GM19239 (cell line): ENCODE data around the gene PRRG2.
A peak's percentile ranks its signal among the peaks of the same experiment; 100 is the strongest.

ENCODE experiments used
- DNase-seq: peaks from one replicate; pipeline ENCODE4 v3.0.0; 2011; ENCODE audit warnings: low spot score; ENCODE audit not compliant: insufficient read length
- FAIRE-seq: peaks from 2 replicates; lab custom pipeline; 2011; peaks lifted over from hg19 to GRCh38; lab: Jason Lieb, UNC

The PRRG2 gene

DNA sequence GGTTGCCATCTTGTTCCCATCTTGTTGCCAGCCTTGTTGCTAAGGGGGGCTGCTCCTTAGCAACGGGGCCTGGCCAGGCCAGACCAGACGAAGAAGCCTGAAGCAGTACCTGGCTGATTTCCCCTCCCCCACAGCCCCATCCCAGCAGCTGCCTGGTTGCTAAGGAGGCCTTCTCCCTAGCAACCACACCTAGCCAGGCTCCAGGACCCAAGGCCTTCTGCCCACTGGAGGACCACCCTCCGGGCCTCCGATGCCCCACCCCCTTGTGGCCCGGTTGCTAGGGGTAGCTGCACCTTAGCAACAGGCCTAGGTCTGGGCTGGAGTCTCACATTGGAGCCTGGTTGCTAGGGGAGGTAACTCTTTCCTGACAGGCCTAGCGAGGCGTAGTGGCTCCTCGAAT lies 3.9 kb downstream of the PRRG2 start:
- no peak for FAIRE-seq
- no peak for DNase-seq

DNA sequence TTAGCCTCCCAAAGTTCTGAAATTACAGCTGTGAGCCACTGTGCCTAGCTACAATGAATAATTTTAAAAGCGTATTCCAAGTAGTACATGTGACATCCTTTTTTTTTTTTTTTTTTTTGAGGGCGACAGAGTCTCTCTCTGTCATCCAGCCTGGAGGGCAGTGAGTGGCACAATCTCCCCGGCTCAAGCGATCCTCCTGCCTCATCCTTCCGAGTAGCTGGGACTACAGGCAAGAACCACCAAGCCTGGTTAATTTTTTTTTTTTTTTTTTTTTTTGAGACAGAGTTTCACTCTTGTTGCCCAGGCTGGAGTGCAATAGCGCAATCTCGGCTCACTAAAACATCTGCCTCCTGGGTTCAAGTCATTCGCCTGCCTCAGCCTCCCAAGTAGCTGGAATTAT lies 6.1 kb downstream of the PRRG2 start:
- FAIRE-seq = no peak
- no peak for DNase-seq

DNA sequence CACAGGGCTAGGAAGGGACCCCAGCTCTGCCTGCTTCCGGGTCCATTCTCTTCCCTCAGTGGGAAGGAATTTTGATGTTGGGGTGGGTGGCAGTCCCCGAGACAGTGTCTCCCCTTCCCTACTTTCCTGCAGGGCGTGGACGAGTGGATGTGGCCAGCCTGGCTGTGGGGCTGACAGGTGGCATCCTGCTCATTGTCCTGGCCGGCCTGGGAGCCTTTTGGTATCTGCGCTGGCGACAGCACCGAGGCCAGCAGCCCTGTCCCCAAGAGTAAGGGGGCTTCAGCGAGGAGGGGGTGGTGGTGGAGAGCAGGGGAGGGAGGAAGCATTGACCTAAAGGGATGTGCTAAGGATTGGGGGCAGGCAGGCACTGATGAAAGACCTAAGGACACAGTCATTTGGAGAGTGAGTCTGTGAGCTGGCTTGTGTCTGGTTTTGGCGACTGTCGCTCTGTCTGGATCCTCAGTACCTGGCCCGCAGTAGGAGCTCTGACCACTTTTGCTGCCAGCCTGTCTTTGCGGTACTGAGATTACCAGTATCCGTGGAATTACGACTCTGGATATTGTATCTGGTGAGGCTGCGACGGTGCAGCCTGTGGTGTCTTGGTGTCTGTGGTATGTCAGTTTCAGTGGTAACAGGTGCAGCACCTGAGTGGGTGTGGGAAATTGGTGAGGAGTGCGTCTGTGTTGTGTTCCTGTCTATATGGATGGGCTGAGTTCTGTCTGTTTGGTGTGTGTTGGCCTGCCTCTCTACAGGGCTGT lies 7.4 kb downstream of the PRRG2 start:
- FAIRE-seq = no peak

DNA sequence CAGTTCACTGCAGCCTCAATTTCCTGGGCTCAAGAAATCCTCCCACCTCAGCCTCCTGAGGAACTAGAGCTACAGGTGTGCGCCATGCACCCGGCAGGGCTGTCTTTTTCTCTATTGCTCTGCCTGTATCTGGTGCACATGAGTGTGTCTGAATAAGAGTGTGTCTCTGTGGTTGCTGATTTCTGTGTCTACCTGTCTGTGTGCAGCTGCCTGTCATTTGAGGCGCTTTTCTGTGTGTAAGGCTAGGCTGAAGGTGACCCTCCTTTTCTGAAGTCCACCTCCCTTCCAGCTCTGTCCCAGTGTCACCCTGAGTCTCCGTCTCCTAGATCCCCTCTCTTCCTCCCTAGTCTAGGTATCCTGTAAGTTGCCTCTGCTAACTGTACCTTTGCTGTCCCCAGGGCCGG lies 8.4 kb downstream of the PRRG2 start:
- no peak for FAIRE-seq
- DNase-seq = no peak

More for the DNA sequence above, 7.4 kb downstream of the PRRG2 start:
- no peak for DNase-seq

DNA sequence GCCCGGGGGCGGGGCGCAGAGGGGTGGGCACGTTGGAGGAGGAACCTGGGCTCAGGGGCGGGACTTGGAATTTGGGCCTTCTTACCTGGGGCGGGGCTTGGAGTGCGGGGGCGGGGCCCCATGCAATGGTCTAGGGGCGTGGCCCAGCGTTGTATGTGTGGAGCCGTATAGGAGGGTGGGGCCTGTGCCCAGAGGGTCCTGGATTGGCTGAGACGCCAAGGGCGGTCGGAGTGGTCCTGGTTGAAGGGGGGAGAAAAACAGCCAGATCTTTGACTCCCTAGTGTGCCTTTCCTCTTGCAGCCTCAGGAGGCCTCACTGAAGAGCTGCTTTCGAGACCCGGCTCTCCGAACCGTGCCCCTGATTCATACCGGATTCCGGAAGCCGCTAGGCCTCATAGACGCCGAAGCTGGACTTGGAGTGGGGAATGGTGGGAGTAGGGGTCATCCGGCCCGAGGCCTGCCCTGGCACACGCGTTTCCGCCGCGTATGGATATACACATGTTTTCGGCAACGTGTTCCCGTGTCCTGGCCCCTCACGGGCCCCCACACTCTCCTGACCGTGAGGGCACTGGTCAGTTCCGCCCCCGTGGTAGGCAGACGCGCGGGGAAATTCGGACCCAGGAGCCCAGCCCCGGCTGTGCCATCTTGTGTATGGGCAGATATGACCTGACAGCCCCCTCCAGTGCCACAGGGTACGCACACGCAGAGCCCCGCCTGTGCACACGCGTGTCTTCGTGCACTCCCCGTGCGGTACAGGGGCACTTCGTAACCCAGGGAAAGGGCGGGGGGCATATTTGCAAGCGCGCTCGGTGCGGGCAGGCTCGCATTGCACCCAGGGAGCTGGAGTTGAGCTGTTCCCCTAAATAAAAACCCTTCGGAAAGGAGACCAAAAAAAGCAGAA lies 9.2 kb downstream of the PRRG2 start:
- FAIRE-seq = peak; percentile 97
- DNase-seq = peak; percentile 91

DNA sequence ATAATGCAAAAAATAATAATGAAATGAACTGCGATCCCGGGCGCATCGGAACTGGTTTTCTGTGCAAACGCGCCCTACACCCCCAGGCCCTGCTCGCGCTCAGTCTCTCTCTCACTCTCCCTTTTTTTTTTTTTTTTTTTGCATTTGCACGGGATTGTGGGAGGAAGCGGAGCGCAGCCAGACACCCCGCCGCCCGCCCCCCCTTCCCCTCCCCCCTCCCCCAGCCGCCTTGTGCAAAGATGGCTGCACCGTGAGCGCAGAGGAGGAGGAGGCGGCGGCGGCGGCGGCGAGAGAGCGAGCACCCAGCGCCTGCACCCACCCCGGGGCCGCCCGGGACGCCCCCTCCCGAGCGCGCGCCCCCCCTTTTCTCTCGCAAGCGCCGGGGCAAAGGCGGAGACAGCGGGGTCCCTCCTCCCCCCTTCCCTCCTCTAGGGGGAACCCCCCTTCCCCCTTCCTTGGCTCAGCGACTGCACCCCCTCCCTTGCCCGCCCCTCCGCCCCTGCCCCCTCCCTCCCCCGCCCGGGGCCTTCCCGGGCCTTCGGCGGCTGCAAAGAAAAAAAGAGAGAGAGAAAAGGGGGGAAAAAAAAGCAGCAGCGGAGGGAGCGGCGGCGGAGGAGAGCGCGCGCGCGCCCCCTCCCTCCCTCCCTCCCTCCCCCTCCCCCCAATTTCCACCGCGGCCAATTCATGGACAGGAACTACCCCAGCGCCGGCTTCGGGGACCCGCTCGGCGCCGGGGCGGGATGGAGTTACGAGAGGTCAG lies 10.0 kb downstream of the PRRG2 start, which contains the start of gene PRR12:
PRR12 (plus strand) TSS at position 212 of the 760 bp plus-strand sequence; CDS start at position 685, 473 bp downstream.
- no peak for FAIRE-seq
- no peak for DNase-seq

DNA sequence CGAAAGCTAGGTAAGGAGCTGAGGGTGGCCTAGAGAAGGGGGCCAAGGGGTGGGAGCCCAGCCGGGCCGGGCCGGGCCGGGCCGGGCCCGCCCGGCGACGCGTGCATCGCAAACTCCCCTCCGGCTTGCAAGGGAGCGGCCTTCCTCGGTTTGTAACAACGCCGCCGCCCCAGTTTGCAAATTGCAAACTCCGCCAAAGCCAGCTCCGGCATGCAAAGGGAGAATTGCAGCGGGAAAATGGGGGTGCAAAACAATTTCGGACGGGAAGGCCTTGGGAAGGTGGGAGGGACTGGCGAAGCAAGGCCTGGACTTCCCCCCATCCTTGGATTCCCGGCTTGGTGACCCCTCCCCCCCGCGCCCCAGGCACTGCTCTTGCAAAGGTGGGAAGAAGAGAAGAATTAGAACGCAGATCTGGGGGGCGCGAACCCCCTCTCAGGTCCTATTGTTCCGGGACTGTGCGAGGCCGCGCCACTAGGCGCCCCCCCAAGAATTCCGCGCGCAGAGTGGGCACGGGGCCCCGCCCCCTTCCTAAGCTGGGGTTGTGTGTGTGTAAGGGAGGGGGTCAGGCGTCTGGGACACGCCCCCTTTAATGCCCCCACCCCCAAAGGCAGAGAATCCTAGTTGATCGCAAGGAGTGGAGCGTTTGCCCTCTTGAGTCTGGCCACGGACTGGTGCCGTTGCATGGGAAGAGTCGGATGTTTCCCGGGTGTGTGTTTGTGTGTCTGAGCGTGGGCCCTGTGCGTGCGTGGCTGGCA lies 10.8 kb downstream of the PRRG2 start:
- no peak for DNase-seq
- FAIRE-seq = peak; percentile 28

DNA sequence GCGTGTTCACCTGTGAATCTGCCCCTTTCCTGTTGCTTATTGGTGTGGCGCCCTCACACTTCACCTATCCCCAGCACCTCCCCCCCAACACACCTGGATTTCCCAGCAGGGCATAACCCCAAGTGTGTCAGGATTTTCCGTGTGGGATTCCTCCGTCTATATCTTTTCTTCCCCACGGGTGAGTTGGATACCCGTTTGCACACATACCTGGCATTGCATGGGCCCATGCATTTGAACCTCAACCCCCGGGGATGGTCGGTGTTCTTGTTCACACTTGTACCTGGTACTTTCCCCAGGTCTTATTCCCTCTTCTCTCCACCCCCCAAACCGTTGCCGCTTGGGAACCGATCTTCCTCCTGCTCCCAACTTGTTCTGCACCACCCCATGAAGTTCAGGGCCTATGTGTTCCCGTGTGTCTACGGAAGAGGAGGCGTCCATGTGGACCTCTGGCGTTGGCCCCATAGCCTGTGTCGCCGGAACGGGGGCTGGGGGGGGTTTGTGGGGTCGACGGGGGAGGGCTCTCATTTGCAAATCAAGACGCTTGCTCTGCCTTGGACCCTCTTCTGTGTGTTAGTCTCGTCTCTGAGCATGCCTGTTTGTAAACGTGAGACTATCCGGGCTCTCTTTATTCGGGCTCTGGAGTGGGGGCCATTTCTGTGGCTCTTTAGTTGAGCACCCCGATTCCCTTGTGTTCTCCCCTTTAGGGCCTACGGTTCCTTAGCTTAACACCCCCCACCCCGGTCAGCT lies 11.5 kb downstream of the PRRG2 start:
- FAIRE-seq (peak; percentile 51), DNase-seq (no peak)

DNA sequence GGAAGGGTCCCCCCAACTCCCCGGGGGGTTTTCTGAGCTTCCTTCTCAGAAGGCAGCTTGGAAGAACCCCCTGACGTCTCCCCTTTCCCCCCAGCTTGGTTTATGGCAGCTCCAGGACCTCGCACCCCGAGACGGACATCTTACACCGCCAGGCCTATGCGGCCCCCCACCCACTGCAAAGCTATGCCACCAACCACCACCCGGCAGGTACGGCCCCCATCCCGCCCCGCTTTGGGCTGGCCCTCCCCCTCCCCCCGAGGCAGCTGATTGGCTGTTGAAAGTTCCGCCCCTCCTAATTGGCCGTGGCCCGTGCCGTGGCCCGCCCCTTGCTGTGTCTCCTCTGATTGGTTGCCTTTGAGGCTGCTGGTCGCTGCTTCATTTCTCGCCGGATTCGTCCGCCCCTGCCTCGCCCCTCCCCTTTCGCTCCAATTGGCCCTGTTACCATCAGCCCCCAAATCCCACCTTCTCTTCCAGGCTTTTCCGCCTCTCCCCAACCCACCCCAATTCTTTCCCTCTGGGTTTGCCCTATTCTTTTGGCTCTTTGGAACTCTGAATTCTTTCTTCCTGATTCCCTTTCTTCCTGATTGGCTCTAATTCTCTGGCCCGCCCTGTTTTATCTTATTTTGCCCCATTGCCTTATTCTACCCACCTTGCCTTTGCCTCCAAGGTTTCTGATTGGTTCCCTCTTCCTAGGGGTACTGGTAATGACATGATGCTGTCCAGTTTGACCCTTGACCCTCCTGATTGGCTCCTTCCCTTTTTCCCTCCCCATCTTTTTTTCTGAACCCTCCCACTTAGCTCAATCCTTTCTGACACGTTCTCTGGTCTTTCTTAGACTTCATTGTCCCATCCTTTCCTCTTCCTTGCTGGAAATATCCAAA lies 12.4 kb downstream of the PRRG2 start:
- FAIRE-seq = peak; percentile 99

DNA sequence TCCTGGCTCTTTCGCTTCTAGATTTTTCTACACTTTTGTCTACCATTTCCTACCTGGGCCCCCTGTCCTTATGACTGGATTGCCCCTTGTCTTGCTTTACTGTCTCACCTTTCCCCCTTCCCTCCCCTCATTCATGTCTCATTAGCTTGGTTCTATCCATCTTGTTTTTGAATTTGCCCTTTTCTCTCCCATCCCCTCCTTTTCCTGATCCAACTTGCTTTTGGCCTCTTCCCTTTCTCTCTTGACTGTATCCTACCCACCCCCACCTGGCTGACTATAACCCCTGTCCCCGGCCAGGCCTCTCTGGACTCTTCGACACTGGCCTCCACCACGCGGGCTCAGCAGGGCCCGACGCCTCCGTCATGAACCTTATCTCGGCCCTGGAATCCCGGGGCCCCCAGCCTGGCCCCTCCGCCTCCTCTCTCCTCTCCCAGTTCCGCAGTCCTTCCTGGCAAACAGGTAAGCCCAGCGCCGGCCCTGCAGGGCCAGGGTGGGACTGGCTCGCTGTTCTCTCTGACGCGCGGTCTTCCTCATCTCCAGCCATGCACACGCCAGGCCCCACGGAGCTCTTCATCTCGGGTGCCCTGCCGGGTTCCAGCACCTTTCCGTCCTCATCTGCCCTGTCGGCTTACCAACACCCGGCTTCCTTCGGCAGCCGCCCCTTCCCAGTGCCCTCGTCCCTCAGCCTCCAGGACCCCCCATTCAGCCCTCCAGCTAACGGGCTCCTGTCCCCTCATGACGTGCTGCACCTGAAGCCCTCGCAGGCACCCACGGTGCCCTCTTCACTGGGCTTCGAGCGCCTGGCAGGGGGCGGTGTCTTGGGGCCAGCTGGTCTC lies 13.3 kb downstream of the PRRG2 start:
- FAIRE-seq = no peak
- DNase-seq = no peak

More for the DNA sequence above, 12.4 kb downstream of the PRRG2 start:
- DNase-seq = peak; percentile 100

DNA sequence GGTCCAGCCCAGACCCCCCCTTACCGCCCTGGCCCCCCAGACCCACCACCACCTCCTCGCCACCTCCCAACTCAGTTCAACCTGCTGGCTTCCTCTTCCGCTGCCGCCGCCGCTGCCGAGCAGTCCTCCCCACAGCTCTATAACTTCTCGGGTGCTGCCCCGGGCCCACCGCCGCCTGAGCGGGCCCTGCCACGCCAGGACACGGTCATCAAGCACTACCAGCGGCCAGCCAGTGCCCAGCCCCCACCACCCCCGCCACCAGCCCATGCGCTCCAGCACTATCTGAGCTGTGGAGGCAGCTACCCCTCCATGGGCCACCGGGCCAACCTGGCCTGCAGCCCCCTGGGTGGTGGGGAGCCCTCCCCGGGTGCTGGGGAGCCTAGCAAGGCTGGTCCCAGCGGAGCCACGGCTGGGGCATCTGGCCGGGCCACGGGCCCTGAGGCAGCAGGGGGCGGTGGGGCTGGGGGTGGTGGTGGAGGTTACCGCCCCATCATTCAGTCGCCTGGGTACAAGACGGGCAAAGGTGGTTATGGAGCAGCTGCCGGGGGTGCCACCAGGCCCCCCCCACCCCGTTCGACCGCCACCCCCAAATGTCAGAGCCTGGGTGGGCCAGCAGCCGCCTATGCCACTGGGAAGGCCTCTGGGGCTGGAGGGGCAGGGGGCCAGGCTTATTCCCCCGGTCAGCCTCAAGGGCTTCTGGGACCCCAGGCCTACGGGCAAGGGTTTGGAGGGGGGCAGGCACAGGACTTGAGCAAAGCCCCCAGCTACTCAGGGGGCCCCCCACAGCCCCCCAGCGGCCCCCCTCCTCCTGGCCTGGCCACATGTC lies 14.1 kb downstream of the PRRG2 start:
- no peak for FAIRE-seq
- DNase-seq = no peak

DNA sequence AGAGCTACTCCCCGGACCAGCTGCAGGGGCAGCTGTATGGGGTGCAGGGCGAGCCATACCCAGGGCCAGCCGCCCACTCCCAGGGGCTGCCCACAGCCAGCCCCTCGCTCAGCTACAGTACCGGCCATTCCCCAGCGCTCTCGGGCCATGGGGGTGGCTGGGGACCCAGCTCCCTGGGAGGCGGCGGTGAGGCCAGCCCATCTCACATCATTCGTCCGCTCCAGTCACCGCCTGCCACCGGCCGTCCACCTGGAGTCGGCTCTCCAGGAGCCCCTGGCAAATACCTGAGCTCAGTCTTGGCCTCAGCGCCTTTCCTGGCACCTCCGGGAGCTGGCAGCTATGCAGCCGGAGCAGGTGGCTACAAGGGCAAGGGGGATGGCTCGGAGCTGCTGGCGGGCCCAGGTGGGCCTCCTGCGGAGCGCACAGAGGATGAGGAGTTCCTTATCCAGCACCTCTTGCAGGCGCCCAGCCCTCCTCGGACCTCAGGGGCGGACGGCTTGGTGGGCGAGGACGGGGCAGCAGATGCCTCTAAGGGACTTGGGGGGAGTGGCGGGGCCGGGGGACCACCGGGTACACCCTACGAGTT lies 14.8 kb downstream of the PRRG2 start:
- FAIRE-seq (no peak), DNase-seq (no peak)

DNA sequence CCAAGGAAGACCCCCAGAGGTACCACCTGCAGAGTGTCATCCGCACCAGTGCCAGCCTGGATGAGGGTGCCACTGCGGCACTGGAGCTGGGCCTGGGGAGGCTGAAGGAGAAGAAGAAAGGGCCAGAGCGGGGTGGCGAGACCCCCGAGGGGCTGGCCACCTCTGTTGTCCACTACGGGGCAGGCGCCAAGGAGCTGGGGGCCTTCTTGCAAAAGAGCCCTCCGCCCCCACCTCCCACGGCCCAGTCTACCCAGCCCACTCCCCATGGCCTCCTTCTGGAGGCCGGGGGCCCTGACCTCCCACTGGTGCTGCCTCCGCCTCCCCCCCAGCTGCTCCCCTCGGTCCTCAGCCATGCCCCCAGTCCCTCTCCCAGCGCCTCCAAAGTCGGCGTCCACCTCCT lies 15.3 kb downstream of the PRRG2 start:
- no peak for FAIRE-seq
- no peak for DNase-seq

DNA sequence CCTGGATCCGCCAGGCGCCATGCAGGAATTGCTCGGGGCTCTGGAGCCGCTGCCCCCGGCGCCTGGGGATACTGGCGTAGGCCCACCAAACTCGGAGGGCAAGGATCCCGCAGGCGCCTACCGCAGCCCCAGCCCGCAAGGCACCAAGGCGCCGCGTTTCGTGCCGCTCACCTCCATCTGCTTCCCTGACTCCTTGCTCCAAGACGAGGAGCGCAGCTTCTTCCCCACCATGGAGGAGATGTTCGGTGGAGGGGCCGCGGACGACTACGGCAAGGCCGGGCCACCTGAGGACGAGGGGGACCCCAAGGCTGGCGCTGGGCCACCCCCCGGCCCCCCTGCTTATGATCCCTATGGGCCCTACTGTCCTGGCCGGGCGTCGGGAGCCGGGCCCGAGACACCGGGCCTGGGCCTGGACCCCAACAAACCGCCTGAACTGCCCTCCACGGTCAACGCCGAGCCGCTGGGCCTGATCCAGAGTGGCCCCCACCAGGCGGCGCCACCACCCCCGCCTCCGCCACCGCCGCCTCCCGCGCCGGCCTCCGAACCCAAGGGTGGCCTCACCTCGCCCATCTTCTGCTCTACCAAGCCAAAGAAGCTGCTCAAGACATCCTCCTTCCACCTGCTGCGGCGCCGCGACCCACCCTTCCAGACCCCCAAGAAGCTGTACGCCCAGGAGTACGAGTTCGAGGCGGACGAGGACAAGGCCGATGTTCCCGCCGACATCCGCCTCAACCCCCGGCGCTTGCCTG lies 16.0 kb downstream of the PRRG2 start:
- DNase-seq (no peak), FAIRE-seq (no peak)

DNA sequence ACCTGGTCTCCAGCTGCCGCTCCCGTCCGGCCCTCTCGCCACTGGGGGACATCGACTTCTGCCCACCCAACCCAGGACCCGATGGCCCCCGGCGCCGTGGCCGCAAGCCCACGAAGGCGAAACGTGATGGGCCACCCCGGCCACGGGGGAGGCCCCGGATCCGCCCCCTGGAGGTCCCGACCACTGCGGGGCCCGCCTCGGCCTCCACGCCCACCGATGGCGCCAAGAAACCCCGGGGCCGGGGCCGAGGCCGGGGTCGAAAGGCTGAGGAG lies 16.5 kb downstream of the PRRG2 start:
- FAIRE-seq (no peak), DNase-seq (no peak)
